Astrocyte of the spinal cord (primary cell): ENCODE data around the gene BTN3A1.
A peak's percentile ranks its signal among the peaks of the same experiment; 100 is the strongest.
"Not testable (repeated sequence)": the region's sequence is repeated elsewhere in the genome, so short reads cannot be mapped to it uniquely, and the experiment has no call there.

ENCODE experiments used
- DNase-seq: peaks from one replicate; pipeline ENCODE4 v3.0.0; 2011; ENCODE audit warnings: low read depth, low spot score
- H3K4me3 ChIP-seq: 2 replicates; pipeline ENCODE4 v1.5.1; 2011; ENCODE audit warnings: low read depth, mild to moderate bottlenecking, low read length, moderate library complexity
- CTCF ChIP-seq: IDR thresholded peaks from 2 replicates; pipeline ENCODE4 v1.5.1; 2012; ENCODE audit warnings: low read depth, mild to moderate bottlenecking, low read length, inconsistent platforms
- in situ Hi-C: cut with HindIII; loops from 2 replicates; pipeline ENCODE4 v1.10.0; 2017; ENCODE audit warnings: low sequenced_read_pairs

Gene BTN3A1

GRCh38 chr6:26401987-26402658 is at the start of gene BTN3A1:
Gene BTN3A1 (plus strand): TSS chr6:26402275. CDS start chr6:26405564, 3,289 bp downstream.
- in situ Hi-C loops: no loop called here
- no peak for TF ChIP-seq CTCF
- H3K4me3 ChIP-seq: peak within 1 kb of the TSS; percentile 78
- DNase-seq: peak; percentile 84

GRCh38 chr6:26352315-26352714 is 49.8 kb upstream of the BTN3A1 start:
- no peak for DNase-seq
- in situ Hi-C loops: no loop called here
- no peak for TF ChIP-seq CTCF
- no peak overlapping the region for H3K4me3 ChIP-seq

- in situ Hi-C loops: no loop called here
- no peak for DNase-seq
- no peak for TF ChIP-seq CTCF
- H3K4me3 ChIP-seq: no peak overlapping the region
Observed at GRCh38 chr6:26354162-26354561, 47.9 kb upstream of the BTN3A1 start.

- DNase-seq: no peak
- no peak for TF ChIP-seq CTCF
- in situ Hi-C loops: no loop called here
- H3K4me3 ChIP-seq: no peak overlapping the region
Observed at GRCh38 chr6:26355366-26355765, 46.7 kb upstream of the BTN3A1 start.

GRCh38 chr6:26357543-26357942 is 44.5 kb upstream of the BTN3A1 start:
- H3K4me3 ChIP-seq, in situ Hi-C loops: not testable (repeated sequence)

GRCh38 chr6:26358511-26358981 is 43.5 kb upstream of the BTN3A1 start:
- H3K4me3 ChIP-seq: no peak overlapping the region
- no peak for DNase-seq
- in situ Hi-C loops: no loop called here
- no peak for TF ChIP-seq CTCF

More at GRCh38 chr6:26357543-26357942, 44.5 kb upstream of the BTN3A1 start:
- DNase-seq: not testable (repeated sequence)

GRCh38 chr6:26359765-26360164 is 42.3 kb upstream of the BTN3A1 start:
- no peak for DNase-seq
- in situ Hi-C loops: no loop called here
- H3K4me3 ChIP-seq: no peak overlapping the region
- no peak for TF ChIP-seq CTCF
